Upper lobe of right lung (tissue), 1 donor: ENCODE data around the gene ARID5B. TPM values are rescaled to one million over a fixed set of nuclear protein-coding genes. Genes with fewer than 3 reads are reported as not detected.

Source experiments
- ATAC-seq: fragments of 200-7000 bp; cut with Tn5 transposase; one replicate; pipeline ENCODE4 v1.9.1; 2020; ENCODE audit warnings: mild to moderate bottlenecking, moderate library complexity
- DNase-seq: peaks from one replicate; pipeline ENCODE4 v3.0.0-alpha.2; 2020
- H3K27ac ChIP-seq: fragments of 200-600 bp; one replicate; pipeline ENCODE4 v1.8.0; 2022
- H3K27me3 ChIP-seq: fragments of 200-600 bp; one replicate; pipeline ENCODE4 v1.8.0; 2022; ENCODE audit warnings: mild to moderate bottlenecking
- H3K36me3 ChIP-seq: fragments of 200-600 bp; one replicate; pipeline ENCODE4 v1.8.0; 2022
- H3K4me1 ChIP-seq: fragments of 200-600 bp; one replicate; pipeline ENCODE4 v1.8.0; 2022
- H3K4me3 ChIP-seq: fragments of 200-600 bp; one replicate; pipeline ENCODE4 v1.8.0; 2022; ENCODE audit warnings: mild to moderate bottlenecking
- H3K9me3 ChIP-seq: fragments of 200-600 bp; one replicate; pipeline ENCODE4 v1.8.0; 2022
- CTCF ChIP-seq: fragments of 200-600 bp; IDR thresholded peaks from one replicate; pipeline ENCODE4 v1.8.0; 2022; ENCODE audit warnings: antibody characterized with exemption
- intact Hi-C: fragments of 100-400 bp; cut with DNase I; formaldehyde crosslinking; loops from one replicate; pipeline ENCODE4 v1.11.0; 2022
- total RNA-seq: library from RNA; stranded (reverse); fragmentation: NEBNext Ultra II Directional; extraction: Animal tissue kit (Norgen Biotek cat#: 25700); gene quantifications from one replicate; pipeline ENCODE4 v1.2.1, GENCODE V29; 2021
- donor health status: DM: no; HTN: yes; CAD: no; lungs with severe emphysema.

Gene ARID5B
- total RNA-seq, 1 donor from 2014 or later, result 34.1 TPM

GRCh38 chr10:61992059-61992460 lies 90.6 kb downstream of the ARID5B start:
- no peaks in the 10 kb centered on the region for H3K36me3 ChIP-seq
- peak overlapping the region; percentile 80 for H3K27ac ChIP-seq
- H3K4me1 ChIP-seq, result peaks cover 38% of the 10 kb centered on the region
- no peaks in the 10 kb centered on the region for H3K9me3 ChIP-seq
- intact Hi-C loops, result no loop called here
- peak; percentile 52 for ATAC-seq
- no peaks in the 10 kb centered on the region for H3K27me3 ChIP-seq
- H3K4me3 ChIP-seq, result no peak overlapping the region
- TF ChIP-seq CTCF, result no peak
- DNase-seq, result no peak

GRCh38 chr10:61992671-61993668 lies 91.5 kb downstream of the ARID5B start:
- no peaks in the 10 kb centered on the region for H3K9me3 ChIP-seq
- peak overlapping the region; percentile 80 for H3K27ac ChIP-seq
- ATAC-seq (peak; percentile 94), DNase-seq (no peak)
- no peaks in the 10 kb centered on the region for H3K36me3 ChIP-seq
- H3K4me3 ChIP-seq, result peak overlapping the region; percentile 28
- H3K27me3 ChIP-seq, result no peaks in the 10 kb centered on the region
- intact Hi-C loops, result no loop called here
- no peak for TF ChIP-seq CTCF
- peaks cover 31% of the 10 kb centered on the region for H3K4me1 ChIP-seq

- no peak for DNase-seq
- Histone ChIP-seq H3K27me3 (no peaks in the 10 kb centered on the region), H3K36me3 (no peaks in the 10 kb centered on the region), H3K4me1 (peaks cover 26% of the 10 kb centered on the region), H3K4me3 (peak overlapping the region; percentile 28), H3K9me3 (no peaks in the 10 kb centered on the region), H3K27ac (peak overlapping the region; percentile 80)
- TF ChIP-seq CTCF, result no peak
- ATAC-seq, result no peak
- intact Hi-C loops, result no loop called here
Observed at GRCh38 chr10:61993711-61994401, 92.4 kb downstream of the ARID5B start.

GRCh38 chr10:61994405-61995219 lies 93.1 kb downstream of the ARID5B start:
- TF ChIP-seq CTCF, result no peak
- intact Hi-C loops, result no loop called here
- DNase-seq, result no peak
- no peaks in the 10 kb centered on the region for H3K27me3 ChIP-seq
- no peak for ATAC-seq
- H3K4me3 ChIP-seq, result no peak overlapping the region
- H3K27ac ChIP-seq, result peak overlapping the region; percentile 80
- no peaks in the 10 kb centered on the region for H3K36me3 ChIP-seq
- H3K4me1 ChIP-seq, result peaks cover 26% of the 10 kb centered on the region
- H3K9me3 ChIP-seq, result no peaks in the 10 kb centered on the region

- Histone ChIP-seq H3K9me3 (no peaks in the 10 kb centered on the region), H3K36me3 (no peaks in the 10 kb centered on the region), H3K27ac (no peak overlapping the region), H3K4me3 (no peak overlapping the region), H3K27me3 (no peaks in the 10 kb centered on the region), H3K4me1 (peaks cover 26% of the 10 kb centered on the region)
- TF ChIP-seq CTCF, result no peak
- ATAC-seq, result no peak
- intact Hi-C loops, result no loop called here
- DNase-seq, result no peak
Observed at GRCh38 chr10:61995220-61995503, 93.7 kb downstream of the ARID5B start.
